Measurements from ENCODE around the gene RIMBP2.

DNA sequence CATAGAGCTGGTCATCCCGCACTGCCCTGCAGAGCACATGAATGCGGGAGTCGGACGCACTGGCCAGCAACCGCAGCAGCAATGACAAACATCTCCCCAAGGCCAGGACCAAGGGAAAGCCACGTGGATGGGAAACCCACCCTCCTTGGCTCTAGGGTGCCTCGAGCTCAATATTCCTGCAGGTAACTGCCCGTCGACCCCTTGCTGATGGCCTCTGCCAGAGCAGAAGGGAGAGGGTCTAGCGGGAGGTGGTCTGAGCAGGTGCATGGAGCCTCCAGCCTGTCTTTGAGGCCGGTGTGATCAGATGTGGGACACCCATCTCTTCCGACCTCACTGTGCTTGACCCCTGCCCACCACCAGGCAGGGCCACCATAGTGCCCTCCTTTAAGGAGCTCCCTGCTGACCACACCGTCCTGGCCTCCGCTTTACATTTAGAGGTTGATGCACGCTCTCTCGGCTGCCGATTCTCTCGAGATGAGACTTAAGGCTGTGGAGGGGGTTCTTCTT, 288.7 kb downstream of the RIMBP2 start:
- no peak for TF ChIP-seq ZNF138 (tag by site-specific recombination; IDR thresholded peaks at IDR 0.05; ENCODE audit: borderline replicate concordance)
- TF ChIP-seq, protein P1, sequence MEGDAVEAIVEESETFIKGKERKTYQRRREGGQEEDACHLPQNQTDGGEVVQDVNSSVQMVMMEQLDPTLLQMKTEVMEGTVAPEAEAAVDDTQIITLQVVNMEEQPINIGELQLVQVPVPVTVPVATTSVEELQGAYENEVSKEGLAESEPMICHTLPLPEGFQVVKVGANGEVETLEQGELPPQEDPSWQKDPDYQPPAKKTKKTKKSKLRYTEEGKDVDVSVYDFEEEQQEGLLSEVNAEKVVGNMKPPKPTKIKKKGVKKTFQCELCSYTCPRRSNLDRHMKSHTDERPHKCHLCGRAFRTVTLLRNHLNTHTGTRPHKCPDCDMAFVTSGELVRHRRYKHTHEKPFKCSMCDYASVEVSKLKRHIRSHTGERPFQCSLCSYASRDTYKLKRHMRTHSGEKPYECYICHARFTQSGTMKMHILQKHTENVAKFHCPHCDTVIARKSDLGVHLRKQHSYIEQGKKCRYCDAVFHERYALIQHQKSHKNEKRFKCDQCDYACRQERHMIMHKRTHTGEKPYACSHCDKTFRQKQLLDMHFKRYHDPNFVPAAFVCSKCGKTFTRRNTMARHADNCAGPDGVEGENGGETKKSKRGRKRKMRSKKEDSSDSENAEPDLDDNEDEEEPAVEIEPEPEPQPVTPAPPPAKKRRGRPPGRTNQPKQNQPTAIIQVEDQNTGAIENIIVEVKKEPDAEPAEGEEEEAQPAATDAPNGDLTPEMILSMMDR (tag by site-specific recombination; IDR thresholded peaks at IDR 0.05): no peak
- TF ChIP-seq MYNN (tag by site-specific recombination; IDR thresholded peaks at IDR 0.05; ENCODE audit: borderline replicate concordance): no peak
- no peak for TF ChIP-seq TCF7L2 (IDR thresholded peaks at IDR 0.05; ENCODE audit: borderline replicate concordance, low read depth, low read length)
- no peak for TF ChIP-seq GLI2 (tag by site-specific recombination; IDR thresholded peaks at IDR 0.05; ENCODE audit: borderline replicate concordance, low read depth)
- TF ChIP-seq ZNF133 (tag by site-specific recombination; IDR thresholded peaks at IDR 0.05): no peak
- no peak for TF ChIP-seq ZNF623 (tag by site-specific recombination; IDR thresholded peaks at IDR 0.05)
- TF ChIP-seq, protein P2, sequence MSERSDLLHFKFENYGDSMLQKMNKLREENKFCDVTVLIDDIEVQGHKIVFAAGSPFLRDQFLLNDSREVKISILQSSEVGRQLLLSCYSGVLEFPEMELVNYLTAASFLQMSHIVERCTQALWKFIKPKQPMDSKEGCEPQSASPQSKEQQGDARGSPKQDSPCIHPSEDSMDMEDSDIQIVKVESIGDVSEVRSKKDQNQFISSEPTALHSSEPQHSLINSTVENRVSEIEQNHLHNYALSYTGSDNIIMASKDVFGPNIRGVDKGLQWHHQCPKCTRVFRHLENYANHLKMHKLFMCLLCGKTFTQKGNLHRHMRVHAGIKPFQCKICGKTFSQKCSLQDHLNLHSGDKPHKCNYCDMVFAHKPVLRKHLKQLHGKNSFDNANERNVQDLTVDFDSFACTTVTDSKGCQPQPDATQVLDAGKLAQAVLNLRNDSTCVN (tag by site-specific recombination; optimal IDR thresholded peaks at IDR 0.05): no peak
- TF ChIP-seq, protein P3, sequence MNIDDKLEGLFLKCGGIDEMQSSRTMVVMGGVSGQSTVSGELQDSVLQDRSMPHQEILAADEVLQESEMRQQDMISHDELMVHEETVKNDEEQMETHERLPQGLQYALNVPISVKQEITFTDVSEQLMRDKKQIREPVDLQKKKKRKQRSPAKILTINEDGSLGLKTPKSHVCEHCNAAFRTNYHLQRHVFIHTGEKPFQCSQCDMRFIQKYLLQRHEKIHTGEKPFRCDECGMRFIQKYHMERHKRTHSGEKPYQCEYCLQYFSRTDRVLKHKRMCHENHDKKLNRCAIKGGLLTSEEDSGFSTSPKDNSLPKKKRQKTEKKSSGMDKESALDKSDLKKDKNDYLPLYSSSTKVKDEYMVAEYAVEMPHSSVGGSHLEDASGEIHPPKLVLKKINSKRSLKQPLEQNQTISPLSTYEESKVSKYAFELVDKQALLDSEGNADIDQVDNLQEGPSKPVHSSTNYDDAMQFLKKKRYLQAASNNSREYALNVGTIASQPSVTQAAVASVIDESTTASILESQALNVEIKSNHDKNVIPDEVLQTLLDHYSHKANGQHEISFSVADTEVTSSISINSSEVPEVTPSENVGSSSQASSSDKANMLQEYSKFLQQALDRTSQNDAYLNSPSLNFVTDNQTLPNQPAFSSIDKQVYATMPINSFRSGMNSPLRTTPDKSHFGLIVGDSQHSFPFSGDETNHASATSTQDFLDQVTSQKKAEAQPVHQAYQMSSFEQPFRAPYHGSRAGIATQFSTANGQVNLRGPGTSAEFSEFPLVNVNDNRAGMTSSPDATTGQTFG (tag by site-specific recombination; IDR thresholded peaks at IDR 0.05; ENCODE audit: borderline replicate concordance): no peak
- TF ChIP-seq HOXA7 (CRISPR knock-in tag; IDR thresholded peaks at IDR 0.05; ENCODE audit: borderline replicate concordance): no peak

Data from HEK293 (cell line).